HepG2 (cell line): ENCODE results near the gene KIF1C. TPM values are rescaled to one million over a fixed set of nuclear protein-coding genes. Genes with fewer than 3 reads are reported as not detected.
A peak's percentile ranks its signal among the peaks of the same experiment; 100 is the strongest.

Experiments used
- CERS6 ChIP-seq: sonication (generic); formaldehyde crosslinking; IDR thresholded peaks from 2 replicates; pipeline ENCODE4 v1.5.0; 2020; ENCODE audit warnings: missing genetic modification reagents
- DMTF1 ChIP-seq: sonication (generic); formaldehyde crosslinking; IDR thresholded peaks from 2 replicates; pipeline ENCODE4 v1.4.0; 2020; ENCODE audit warnings: mild to moderate bottlenecking, missing genetic modification reagents
- JUN ChIP-seq: sonication (generic); formaldehyde crosslinking; IDR thresholded peaks from 2 replicates; pipeline ENCODE4 v1.4.0; 2020; ENCODE audit warnings: mild to moderate bottlenecking, missing genetic modification reagents
- JUND ChIP-seq: sonication (generic); formaldehyde crosslinking; IDR thresholded peaks from 2 replicates; pipeline ENCODE4 v1.8.0; 2022; ENCODE audit warnings: mild to moderate bottlenecking, missing genetic modification reagents
- MXI1 ChIP-seq: IDR thresholded peaks from 3 replicates; pipeline ENCODE4 v1.6.1; 2012; ENCODE audit warnings: low read depth, low read length, inconsistent platforms, borderline replicate concordance
- NR3C1 ChIP-seq: sonication (generic); formaldehyde crosslinking; IDR thresholded peaks from 2 replicates; pipeline ENCODE4 v1.4.0; 2020; ENCODE audit warnings: missing genetic modification reagents
- PREB ChIP-seq: sonication (generic); formaldehyde crosslinking; IDR thresholded peaks from 2 replicates; pipeline ENCODE4 v1.4.0; 2020; ENCODE audit warnings: missing genetic modification reagents
- SCMH1 ChIP-seq: sonication (generic); formaldehyde crosslinking; IDR thresholded peaks from 2 replicates; pipeline ENCODE4 v1.9.0; 2021; ENCODE audit warnings: missing genetic modification reagents, mild to moderate bottlenecking, borderline replicate concordance
- ZBTB42 ChIP-seq: sonication (generic); formaldehyde crosslinking; IDR thresholded peaks from 2 replicates; pipeline ENCODE4 v1.5.0; 2020; ENCODE audit warnings: mild to moderate bottlenecking, missing genetic modification reagents
- ZBTB44 ChIP-seq: sonication (generic); formaldehyde crosslinking; IDR thresholded peaks from 2 replicates; pipeline ENCODE4 v1.4.0; 2020; ENCODE audit warnings: missing genetic modification reagents
- ZBTB8A ChIP-seq: sonication (generic); formaldehyde crosslinking; IDR thresholded peaks from 2 replicates; pipeline ENCODE4 v1.4.0; 2020; ENCODE audit warnings: mild to moderate bottlenecking, low read depth, missing genetic modification reagents, borderline replicate concordance
- ZFP36 ChIP-seq: fragments of 150-350 bp; IDR thresholded peaks from 2 replicates; pipeline ENCODE4 v1.6.1; 2018; ENCODE audit warnings: borderline replicate concordance, low read length, low read depth; ENCODE audit not compliant: partially characterized antibody
- ZNF205 ChIP-seq: IDR thresholded peaks from 2 replicates; pipeline ENCODE4 v1.6.1; 2018; ENCODE audit warnings: missing biosample characterization, missing genetic modification reagents
- ZNF331 ChIP-seq: sonication (generic); formaldehyde crosslinking; IDR thresholded peaks from 2 replicates; pipeline ENCODE4 v1.4.0; 2020; ENCODE audit warnings: missing genetic modification reagents
- ZNF441 ChIP-seq: sonication (generic); formaldehyde crosslinking; IDR thresholded peaks from 2 replicates; pipeline ENCODE4 v1.7.0; 2021; ENCODE audit warnings: missing genetic modification reagents, borderline replicate concordance
- ZNF569 ChIP-seq: sonication (generic); formaldehyde crosslinking; IDR thresholded peaks from 2 replicates; pipeline ENCODE4 v1.5.0; 2020; ENCODE audit warnings: mild to moderate bottlenecking, missing genetic modification reagents, moderate library complexity, borderline replicate concordance
- ZNF75D ChIP-seq: sonication (generic); formaldehyde crosslinking; IDR thresholded peaks from 2 replicates; pipeline ENCODE4 v1.8.1; 2023; ENCODE audit warnings: missing genetic modification reagents, mild to moderate bottlenecking, borderline replicate concordance
- polyA plus RNA-seq, 8 experiments: library from polyadenylated mRNA; depleted of rRNA in 3 of 8; stranded (reverse) in 7 of 8; unstranded in 1 of 8; fragments of >200 nt; fragmentation: Illumina TruSeq in 4 of 8; extraction: Trizol in 4 of 8; gene quantifications; 2 replicates each; pipeline versions ENCODE4 v1.2.1 to v1.2.3, GENCODE V29; 2011 to 2016; ENCODE audit warnings: low read depth in 4 of 8, missing spikeins in 1 of 8, mixed read lengths in 1 of 8; ENCODE audit not compliant: insufficient read depth in 1 of 8
- total RNA-seq, 5 experiments: library from RNA; depleted of rRNA; stranded (reverse); fragments of >200 nt; fragmentation: Illumina TruSeq; extraction: Trizol; gene quantifications; 2 replicates each; pipeline ENCODE4 v1.2.3, GENCODE V29; 2016; ENCODE audit warnings: low read depth in 1 of 5
- TF ChIP-seq, protein P1 (sequence below): sonication (generic); formaldehyde crosslinking; IDR thresholded peaks from 2 replicates; pipeline ENCODE4 v1.4.0; 2020; ENCODE audit warnings: missing genetic modification reagents, borderline replicate concordance
- TF ChIP-seq, protein P2 (sequence below): sonication (generic); formaldehyde crosslinking; conservative IDR thresholded peaks from 2 replicates; pipeline ENCODE4 v1.8.0; 2022; ENCODE audit warnings: missing genetic modification reagents

KIF1C gene
- total and polyA plus RNA-seq, 2 of the 13 experiments (the other 11 are each of a cell fraction or from before 2014, with no cell fraction given), result 70.0 to 104 TPM

- TF ChIP-seq PREB, result no peak
- TF ChIP-seq CERS6 (CRISPR knock-in tag), result no peak
- TF ChIP-seq ZBTB42, result no peak
- no peak for TF ChIP-seq ZNF205 (CRISPR knock-in tag)
- 0 out of 2 replicates have a peak, but pooled peaks have one; percentile 10 for TF ChIP-seq ZNF441 (CRISPR knock-in tag)
- TF ChIP-seq DMTF1 (CRISPR knock-in tag), result no peak
- TF ChIP-seq, protein P1, sequence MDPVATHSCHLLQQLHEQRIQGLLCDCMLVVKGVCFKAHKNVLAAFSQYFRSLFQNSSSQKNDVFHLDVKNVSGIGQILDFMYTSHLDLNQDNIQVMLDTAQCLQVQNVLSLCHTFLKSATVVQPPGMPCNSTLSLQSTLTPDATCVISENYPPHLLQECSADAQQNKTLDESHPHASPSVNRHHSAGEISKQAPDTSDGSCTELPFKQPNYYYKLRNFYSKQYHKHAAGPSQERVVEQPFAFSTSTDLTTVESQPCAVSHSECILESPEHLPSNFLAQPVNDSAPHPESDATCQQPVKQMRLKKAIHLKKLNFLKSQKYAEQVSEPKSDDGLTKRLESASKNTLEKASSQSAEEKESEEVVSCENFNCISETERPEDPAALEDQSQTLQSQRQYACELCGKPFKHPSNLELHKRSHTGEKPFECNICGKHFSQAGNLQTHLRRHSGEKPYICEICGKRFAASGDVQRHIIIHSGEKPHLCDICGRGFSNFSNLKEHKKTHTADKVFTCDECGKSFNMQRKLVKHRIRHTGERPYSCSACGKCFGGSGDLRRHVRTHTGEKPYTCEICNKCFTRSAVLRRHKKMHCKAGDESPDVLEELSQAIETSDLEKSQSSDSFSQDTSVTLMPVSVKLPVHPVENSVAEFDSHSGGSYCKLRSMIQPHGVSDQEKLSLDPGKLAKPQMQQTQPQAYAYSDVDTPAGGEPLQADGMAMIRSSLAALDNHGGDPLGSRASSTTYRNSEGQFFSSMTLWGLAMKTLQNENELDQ, result no peak
- no peak for TF ChIP-seq MXI1
- TF ChIP-seq SCMH1, result no peak
- TF ChIP-seq ZNF569 (CRISPR knock-in tag), result no peak
- TF ChIP-seq ZNF331 (CRISPR knock-in tag), result no peak
- TF ChIP-seq ZBTB8A (CRISPR knock-in tag), result no peak
- TF ChIP-seq NR3C1 (CRISPR knock-in tag), result no peak
- TF ChIP-seq ZBTB44 (CRISPR knock-in tag), result no peak
- no peak for TF ChIP-seq JUND
- no peak for TF ChIP-seq JUN
- TF ChIP-seq, protein P2, sequence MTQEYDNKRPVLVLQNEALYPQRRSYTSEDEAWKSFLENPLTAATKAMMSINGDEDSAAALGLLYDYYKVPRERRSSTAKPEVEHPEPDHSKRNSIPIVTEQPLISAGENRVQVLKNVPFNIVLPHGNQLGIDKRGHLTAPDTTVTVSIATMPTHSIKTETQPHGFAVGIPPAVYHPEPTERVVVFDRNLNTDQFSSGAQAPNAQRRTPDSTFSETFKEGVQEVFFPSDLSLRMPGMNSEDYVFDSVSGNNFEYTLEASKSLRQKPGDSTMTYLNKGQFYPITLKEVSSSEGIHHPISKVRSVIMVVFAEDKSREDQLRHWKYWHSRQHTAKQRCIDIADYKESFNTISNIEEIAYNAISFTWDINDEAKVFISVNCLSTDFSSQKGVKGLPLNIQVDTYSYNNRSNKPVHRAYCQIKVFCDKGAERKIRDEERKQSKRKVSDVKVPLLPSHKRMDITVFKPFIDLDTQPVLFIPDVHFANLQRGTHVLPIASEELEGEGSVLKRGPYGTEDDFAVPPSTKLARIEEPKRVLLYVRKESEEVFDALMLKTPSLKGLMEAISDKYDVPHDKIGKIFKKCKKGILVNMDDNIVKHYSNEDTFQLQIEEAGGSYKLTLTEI (CRISPR knock-in tag), result no peak
- no peak for TF ChIP-seq ZFP36
- no peak for TF ChIP-seq ZNF75D (CRISPR knock-in tag)
Measured at GRCh38 chr17:4966844-4967538, 30.8 kb upstream of the KIF1C start (continued).
